ENCODE results near the gene RPS21.

RPS21 gene

DNA sequence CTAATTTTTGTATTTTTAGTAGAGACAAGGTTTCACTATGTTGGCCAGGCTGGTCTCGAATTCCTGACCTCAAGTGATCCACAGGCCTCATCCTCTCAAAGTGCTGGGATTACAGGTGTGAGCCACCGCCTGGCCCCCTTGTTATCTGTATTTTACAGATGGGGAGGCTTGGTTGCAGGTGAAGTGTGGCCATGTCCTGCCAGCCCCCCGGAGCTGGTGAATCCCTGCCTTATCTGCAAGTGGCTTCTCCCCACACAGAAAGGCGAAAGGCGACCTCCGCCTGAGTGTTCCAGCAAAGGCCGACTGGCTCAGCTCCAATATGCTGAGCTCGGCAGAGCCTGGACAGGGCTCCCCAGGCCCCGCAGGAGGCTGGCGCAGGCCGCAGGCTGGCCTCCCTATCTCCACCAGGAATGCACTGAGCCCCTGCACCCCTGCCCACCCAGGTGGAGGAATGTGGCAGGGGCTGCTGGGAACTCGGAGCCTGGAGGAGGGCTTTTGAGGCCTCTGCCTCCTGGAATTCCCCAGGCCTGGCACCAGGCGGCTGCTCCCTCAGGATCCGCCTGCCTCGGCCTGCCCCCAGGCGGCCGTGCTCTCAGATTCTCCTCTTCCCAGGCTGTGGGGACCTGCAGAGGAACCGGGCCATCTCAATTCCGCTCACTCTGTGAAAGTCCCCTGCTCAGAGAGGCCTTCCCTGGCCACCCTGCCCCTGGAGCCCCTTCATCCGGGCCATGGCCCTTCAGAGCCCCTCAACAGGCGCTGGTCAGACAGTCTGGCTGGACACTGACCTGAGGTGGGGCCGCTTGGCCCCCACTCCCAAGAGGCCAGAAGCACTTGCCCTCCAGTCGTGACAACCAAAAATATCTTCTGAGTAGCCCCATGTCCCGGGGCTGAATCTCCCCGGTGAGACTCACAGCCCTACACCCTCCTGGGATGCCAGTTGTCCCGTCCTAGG lies 10.5 kb upstream of the RPS21 start:
- H3K4me1 ChIP-seq (ENCODE audit: control insufficient read depth in 1 of 2, insufficient read depth in 2 of 2, low read length in 2 of 2), result peaks cover 0 to 54% of the 10 kb centered on the region in 2 donors
- H3K4me3 ChIP-seq (ENCODE audit: low read depth in 1 of 2, low read length in 2 of 2), result no peak overlapping the region

GRCh38 chr20:62377064-62377461 lies 9.8 kb upstream of the RPS21 start:
- H3K36me3 ChIP-seq (ENCODE audit: control insufficient read depth in 1 of 2, insufficient read depth in 2 of 2, low read length in 2 of 2), result peaks cover 0 to 4% of the 10 kb centered on the region in 2 donors
- no peaks in the 10 kb centered on the region for H3K27me3 ChIP-seq (ENCODE audit: low read depth, low read length)

More for the DNA sequence above, 10.5 kb upstream of the RPS21 start:
- H3K27ac ChIP-seq (ENCODE audit: low read length), result no peak overlapping the region
- H3K9me3 ChIP-seq (ENCODE audit: control insufficient read depth in 1 of 2, low read length in 2 of 2), result no peaks in the 10 kb centered on the region
- H3K27me3 ChIP-seq (ENCODE audit: low read depth, low read length), result no peaks in the 10 kb centered on the region
- no peaks in the 10 kb centered on the region for H3K36me3 ChIP-seq (ENCODE audit: control insufficient read depth in 1 of 2, insufficient read depth in 2 of 2, low read length in 2 of 2)

DNA sequence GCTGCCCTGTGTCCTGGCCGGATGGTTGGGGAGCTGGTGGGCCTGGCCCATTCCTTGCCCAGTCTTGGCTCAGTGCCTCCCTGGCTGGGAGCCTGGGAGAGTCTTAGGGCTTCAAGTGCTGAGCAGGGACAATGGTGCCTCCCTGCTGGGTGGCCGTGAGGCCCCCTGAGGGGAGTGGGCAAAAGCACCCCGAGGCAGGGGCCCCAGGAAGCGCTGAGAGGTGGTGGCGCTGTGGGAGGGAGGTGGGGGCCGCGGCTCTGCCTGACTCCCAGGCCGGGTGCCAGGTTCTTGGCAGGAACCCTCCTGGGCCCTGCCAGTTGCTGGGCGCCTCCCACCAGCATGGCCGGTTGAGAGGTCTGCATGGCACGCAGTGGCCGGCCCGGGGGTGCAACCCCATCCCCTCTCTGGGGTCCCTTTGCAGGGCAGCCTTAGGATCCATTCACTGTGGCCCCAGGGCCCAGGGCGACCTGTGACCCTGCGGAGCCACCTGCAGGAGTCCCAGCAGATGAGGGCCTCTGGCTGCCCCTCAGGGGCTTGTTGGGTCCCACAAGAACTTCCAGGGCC lies 9.2 kb upstream of the RPS21 start:
- H3K27ac ChIP-seq (ENCODE audit: low read length), result no peak overlapping the region
- H3K4me1 ChIP-seq (ENCODE audit: control insufficient read depth in 1 of 2, insufficient read depth in 2 of 2, low read length in 2 of 2), result peaks cover 0 to 51% of the 10 kb centered on the region in 2 donors
- peaks cover 0 to 5% of the 10 kb centered on the region in 2 donors for H3K36me3 ChIP-seq (ENCODE audit: control insufficient read depth in 1 of 2, insufficient read depth in 2 of 2, low read length in 2 of 2)
- H3K4me3 ChIP-seq (ENCODE audit: low read depth in 1 of 2, low read length in 2 of 2), result no peak overlapping the region
- no peaks in the 10 kb centered on the region for H3K27me3 ChIP-seq (ENCODE audit: low read depth, low read length)
- no peaks in the 10 kb centered on the region for H3K9me3 ChIP-seq (ENCODE audit: control insufficient read depth in 1 of 2, low read length in 2 of 2)

More at GRCh38 chr20:62377064-62377461, 9.8 kb upstream of the RPS21 start:
- H3K4me1 ChIP-seq (ENCODE audit: control insufficient read depth in 1 of 2, insufficient read depth in 2 of 2, low read length in 2 of 2), result peaks cover 0 to 47% of the 10 kb centered on the region in 2 donors
- no peak overlapping the region for H3K4me3 ChIP-seq (ENCODE audit: low read depth in 1 of 2, low read length in 2 of 2)
- no peaks in the 10 kb centered on the region for H3K9me3 ChIP-seq (ENCODE audit: control insufficient read depth in 1 of 2, low read length in 2 of 2)
- H3K27ac ChIP-seq (ENCODE audit: low read length), result no peak overlapping the region

DNA sequence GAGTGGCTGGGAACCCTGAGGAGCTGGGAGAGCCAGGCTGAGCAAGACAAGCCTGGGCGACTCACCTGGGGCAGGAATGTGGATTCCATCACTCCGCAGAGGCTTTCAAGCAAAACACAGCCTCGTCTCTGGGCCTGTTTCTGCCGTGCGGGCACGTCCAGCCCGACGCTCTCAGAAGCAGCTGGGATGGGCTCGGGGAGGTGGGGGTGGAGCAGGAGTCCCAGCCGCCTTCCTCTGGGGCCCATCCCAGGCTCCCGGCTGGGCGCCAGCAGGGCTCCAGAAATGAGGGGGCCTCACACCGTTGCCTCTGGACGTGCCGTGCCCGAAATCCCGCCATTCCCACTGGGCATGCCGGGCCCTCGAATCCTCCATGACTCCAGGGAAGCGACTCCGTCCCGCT lies 8.7 kb upstream of the RPS21 start:
- peaks cover 0 to 51% of the 10 kb centered on the region in 2 donors for H3K4me1 ChIP-seq (ENCODE audit: control insufficient read depth in 1 of 2, insufficient read depth in 2 of 2, low read length in 2 of 2)
- no peak overlapping the region for H3K27ac ChIP-seq (ENCODE audit: low read length)
- no peaks in the 10 kb centered on the region for H3K9me3 ChIP-seq (ENCODE audit: control insufficient read depth in 1 of 2, low read length in 2 of 2)
- H3K27me3 ChIP-seq (ENCODE audit: low read depth, low read length), result no peaks in the 10 kb centered on the region
- H3K4me3 ChIP-seq (ENCODE audit: low read depth in 1 of 2, low read length in 2 of 2), result no peak overlapping the region
- peaks cover 0 to 5% of the 10 kb centered on the region in 2 donors for H3K36me3 ChIP-seq (ENCODE audit: control insufficient read depth in 1 of 2, insufficient read depth in 2 of 2, low read length in 2 of 2)

- H3K27me3 ChIP-seq (ENCODE audit: low read depth, low read length), result no peaks in the 10 kb centered on the region
- H3K36me3 ChIP-seq (ENCODE audit: control insufficient read depth in 1 of 2, insufficient read depth in 2 of 2, low read length in 2 of 2), result peaks cover 0 to 5% of the 10 kb centered on the region in 2 donors
- peaks cover 4 to 41% of the 10 kb centered on the region in 2 donors for H3K4me1 ChIP-seq (ENCODE audit: control insufficient read depth in 1 of 2, insufficient read depth in 2 of 2, low read length in 2 of 2)
- no peak overlapping the region for H3K27ac ChIP-seq (ENCODE audit: low read length)
- H3K4me3 ChIP-seq (ENCODE audit: low read depth in 1 of 2, low read length in 2 of 2), result no peak overlapping the region
- H3K9me3 ChIP-seq (ENCODE audit: control insufficient read depth in 1 of 2, low read length in 2 of 2), result no peaks in the 10 kb centered on the region
Observed at GRCh38 chr20:62381202-62381797, 5.6 kb upstream of the RPS21 start.

DNA sequence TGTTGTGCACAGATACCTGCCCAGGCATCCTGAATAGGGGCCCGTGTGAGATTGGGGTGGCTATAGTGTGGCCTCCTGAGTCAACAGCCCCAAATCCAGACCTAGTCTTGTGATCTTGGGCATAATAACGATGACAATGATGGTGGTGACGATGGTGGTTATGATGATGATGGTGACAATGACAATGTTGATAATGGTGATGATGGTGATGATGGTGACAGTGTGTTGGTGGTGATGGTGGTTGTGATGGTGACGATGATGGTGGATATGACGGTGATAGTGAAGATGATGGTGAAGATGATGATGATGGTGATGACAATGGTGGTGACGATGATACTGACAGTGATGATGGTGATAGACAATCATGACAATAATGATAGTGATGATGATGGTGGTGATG lies 5.1 kb upstream of the RPS21 start:
- Histone ChIP-seq H3K4me1 (ENCODE audit: control insufficient read depth in 1 of 2, insufficient read depth in 2 of 2, low read length in 2 of 2) (peaks cover 4 to 35% of the 10 kb centered on the region in 2 donors), H3K9me3 (ENCODE audit: control insufficient read depth in 1 of 2, low read length in 2 of 2) (no peaks in the 10 kb centered on the region), H3K27ac (ENCODE audit: low read length) (no peak overlapping the region), H3K4me3 (ENCODE audit: low read depth in 1 of 2, low read length in 2 of 2) (no peak overlapping the region), H3K36me3 (ENCODE audit: control insufficient read depth in 1 of 2, insufficient read depth in 2 of 2, low read length in 2 of 2) (peaks cover 0 to 5% of the 10 kb centered on the region in 2 donors), H3K27me3 (ENCODE audit: low read depth, low read length) (no peaks in the 10 kb centered on the region)

DNA sequence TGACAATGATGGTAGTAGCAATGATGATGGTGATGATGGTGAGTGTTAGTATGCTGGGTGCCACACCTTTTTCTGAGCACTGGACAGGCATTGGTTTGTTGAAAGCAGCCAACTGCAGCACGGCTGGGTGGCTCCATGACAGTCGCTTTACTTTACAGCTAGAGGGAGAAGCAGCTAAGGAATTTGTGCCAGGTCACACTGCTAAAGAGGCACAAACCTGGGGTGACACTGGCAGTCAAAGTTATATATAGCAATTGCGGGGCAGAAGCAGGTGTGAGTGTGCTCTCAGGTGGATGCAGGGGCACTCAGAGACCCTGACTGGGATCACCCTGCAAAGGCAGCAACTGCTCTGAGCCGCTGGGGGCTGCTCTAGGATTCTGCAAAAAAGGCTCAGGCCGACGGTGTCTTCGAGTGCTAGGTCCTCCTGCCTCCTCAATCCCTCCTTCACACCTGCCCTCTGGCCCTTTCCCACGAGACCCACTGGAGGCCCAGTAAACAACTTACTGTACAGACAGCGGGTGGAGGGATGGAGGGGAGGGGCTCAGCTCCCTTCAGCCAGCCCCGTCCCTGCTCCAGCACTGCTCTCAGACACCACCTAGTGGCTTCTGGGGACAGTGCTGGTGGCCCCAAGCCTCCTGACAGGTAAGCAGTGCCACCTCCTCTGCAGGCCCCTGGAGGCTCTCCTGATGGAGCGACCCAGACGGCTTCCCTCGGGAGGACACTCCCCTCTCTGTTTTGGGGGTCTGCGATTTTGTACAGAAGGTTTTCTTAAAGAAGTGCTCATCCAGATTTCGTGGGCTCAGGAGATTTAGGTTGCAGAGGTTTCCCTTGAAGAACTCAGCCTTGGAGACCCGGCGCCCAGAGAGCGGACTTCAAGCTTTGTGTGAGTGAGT lies 4.4 kb upstream of the RPS21 start:
- Histone ChIP-seq H3K9me3 (ENCODE audit: control insufficient read depth in 1 of 2, low read length in 2 of 2) (no peaks in the 10 kb centered on the region), H3K4me1 (ENCODE audit: control insufficient read depth in 1 of 2, insufficient read depth in 2 of 2, low read length in 2 of 2) (peaks cover 4 to 31% of the 10 kb centered on the region in 2 donors), H3K36me3 (ENCODE audit: control insufficient read depth in 1 of 2, insufficient read depth in 2 of 2, low read length in 2 of 2) (peaks cover 0 to 5% of the 10 kb centered on the region in 2 donors), H3K27ac (ENCODE audit: low read length) (no peak overlapping the region), H3K27me3 (ENCODE audit: low read depth, low read length) (no peaks in the 10 kb centered on the region), H3K4me3 (ENCODE audit: low read depth in 1 of 2, low read length in 2 of 2) (no peak overlapping the region)

DNA sequence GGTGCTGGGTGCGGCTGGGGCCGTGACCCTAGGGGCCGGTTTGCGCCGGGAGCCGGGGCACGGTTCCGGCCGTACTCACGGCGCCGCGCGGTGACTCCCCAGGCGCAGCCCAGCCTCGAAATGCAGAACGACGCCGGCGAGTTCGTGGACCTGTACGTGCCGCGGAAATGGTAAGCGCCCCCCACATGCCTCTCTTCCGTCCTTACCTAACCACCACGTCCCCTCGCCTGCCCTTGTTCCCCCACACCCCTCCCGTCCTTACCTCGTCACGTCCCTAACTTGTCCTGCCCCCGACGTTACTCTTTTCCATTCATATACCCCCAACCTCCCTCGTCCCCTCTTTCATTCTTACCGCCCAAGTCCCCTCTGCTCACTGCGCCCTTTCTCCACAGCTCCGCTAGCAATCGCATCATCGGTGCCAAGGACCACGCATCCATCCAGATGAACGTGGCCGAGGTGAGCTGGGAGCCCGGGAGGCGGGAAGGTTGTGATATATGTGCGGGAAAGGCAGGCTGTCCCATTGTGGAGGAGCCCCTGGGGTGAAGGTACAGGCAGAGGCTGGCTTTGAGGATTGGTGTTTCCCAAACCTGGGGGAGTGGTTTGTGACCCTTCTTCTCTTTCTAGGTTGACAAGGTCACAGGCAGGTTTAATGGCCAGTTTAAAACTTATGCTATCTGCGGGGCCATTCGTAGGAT lies 463 bp downstream of the RPS21 start:
- Histone ChIP-seq H3K27me3 (ENCODE audit: low read depth, low read length) (no peaks in the 10 kb centered on the region), H3K4me1 (ENCODE audit: control insufficient read depth in 1 of 2, insufficient read depth in 2 of 2, low read length in 2 of 2) (peaks cover 4 to 29% of the 10 kb centered on the region in 2 donors), H3K9me3 (ENCODE audit: control insufficient read depth in 1 of 2, low read length in 2 of 2) (no peaks in the 10 kb centered on the region), H3K27ac (ENCODE audit: low read length) (peak overlapping the region; percentile 72), H3K36me3 (ENCODE audit: control insufficient read depth in 1 of 2, insufficient read depth in 2 of 2, low read length in 2 of 2) (peaks cover 20% of the 10 kb centered on the region in 2 donors), H3K4me3 (ENCODE audit: low read depth in 1 of 2, low read length in 2 of 2) (peak overlapping the region; percentile 93 to 97)

GRCh38 chr20:62387933-62388635 lies 1.2 kb downstream of the RPS21 start:
- peak overlapping the region; percentile 72 for H3K27ac ChIP-seq (ENCODE audit: low read length)
- no peaks in the 10 kb centered on the region for H3K27me3 ChIP-seq (ENCODE audit: low read depth, low read length)
- peaks cover 22 to 27% of the 10 kb centered on the region in 2 donors for H3K36me3 ChIP-seq (ENCODE audit: control insufficient read depth in 1 of 2, insufficient read depth in 2 of 2, low read length in 2 of 2)
- H3K4me1 ChIP-seq (ENCODE audit: control insufficient read depth in 1 of 2, insufficient read depth in 2 of 2, low read length in 2 of 2), result peaks cover 4 to 26% of the 10 kb centered on the region in 2 donors
- H3K9me3 ChIP-seq (ENCODE audit: control insufficient read depth in 1 of 2, low read length in 2 of 2), result no peaks in the 10 kb centered on the region
- peak overlapping the region; percentile 93 to 97 for H3K4me3 ChIP-seq (ENCODE audit: low read depth in 1 of 2, low read length in 2 of 2)

Measured in muscle layer of duodenum (tissue), 2 donors.